Adipose tissue (tissue), 3 donors: ENCODE results near the gene CXCR4. TPM values are rescaled to one million over a fixed set of nuclear protein-coding genes. Genes with fewer than 3 reads are reported as not detected.

Source experiments
- polyA plus RNA-seq, 3 donors: library from polyadenylated mRNA; stranded (reverse); fragments of 200-250 nt; gene quantifications; one replicate each; pipeline ENCODE4 v1.2.3, GENCODE V29; 2013
- donor health status: healthy with polysubstance abuse.
- donor health status: Bipolar disorder and iron deficiency.
- donor health status: healthy.

The CXCR4 gene
- polyA plus RNA-seq, 3 donors, result 7.3 to 9.2 (median 8.1) TPM

Other genes starting within 250 kb of the CXCR4 start
- 1 to 10 TPM; 2.4 to 8.0 (median 7.3) TPM for gene MCM6, start 241.7 kb downstream of the CXCR4 start, polyA plus RNA-seq
- gene DARS1, start 132.5 kb downstream of the CXCR4 start, polyA plus RNA-seq, result 10 to 100 TPM; 30.4 to 53.2 (median 43.9) TPM